GM12801 (cell line): Measurements from ENCODE around the gene KCNJ12.

ENCODE experiments used
- TF ChIP-seq, protein P1 (sequence below): IDR thresholded peaks from one replicate; pipeline ENCODE4 v1.5.1; 2011; ENCODE audit warnings: control low read depth; ENCODE audit not compliant: insufficient read length; ENCODE audit errors: extremely low read depth

Gene KCNJ12

DNA sequence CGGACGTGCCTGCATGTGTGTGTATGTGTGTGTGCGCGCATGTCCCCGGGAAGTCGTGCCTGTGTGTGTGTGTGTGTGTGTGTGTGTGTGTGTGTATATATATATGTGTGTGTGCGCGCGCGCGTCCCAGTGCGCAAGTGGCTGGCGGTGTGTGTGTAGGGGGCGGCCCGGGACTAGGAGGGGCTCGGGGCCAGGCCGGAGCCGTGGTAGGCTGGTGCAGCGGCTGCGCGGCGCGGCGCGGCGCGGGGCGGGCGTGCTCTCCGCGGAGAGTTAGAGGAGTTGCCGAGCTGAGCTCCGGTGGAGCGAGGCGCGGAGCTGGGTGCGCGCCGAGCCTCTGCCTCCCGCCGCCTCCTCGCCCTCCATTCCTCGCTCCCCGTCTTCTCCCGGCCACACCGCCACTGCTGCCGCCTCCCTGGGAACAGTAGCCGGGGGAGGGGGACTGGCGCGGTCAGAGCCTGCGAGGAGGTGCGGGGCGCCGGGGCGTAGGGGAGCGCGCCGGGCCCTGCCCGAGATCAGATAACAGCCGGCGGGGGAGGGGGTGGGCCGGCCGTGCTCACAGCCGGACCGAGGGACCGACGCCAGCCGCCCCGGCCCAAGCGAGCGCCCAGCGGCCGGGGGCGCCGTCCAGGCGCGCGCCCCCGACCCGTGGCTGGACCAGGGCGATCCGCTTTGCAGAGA is at the start of gene KCNJ12:
TSS of gene KCNJ12 (plus strand) at position 277 of the 678 bp plus-strand sequence. CDS start 38,986 bp downstream, outside the sequence.
- TF ChIP-seq, protein P1, sequence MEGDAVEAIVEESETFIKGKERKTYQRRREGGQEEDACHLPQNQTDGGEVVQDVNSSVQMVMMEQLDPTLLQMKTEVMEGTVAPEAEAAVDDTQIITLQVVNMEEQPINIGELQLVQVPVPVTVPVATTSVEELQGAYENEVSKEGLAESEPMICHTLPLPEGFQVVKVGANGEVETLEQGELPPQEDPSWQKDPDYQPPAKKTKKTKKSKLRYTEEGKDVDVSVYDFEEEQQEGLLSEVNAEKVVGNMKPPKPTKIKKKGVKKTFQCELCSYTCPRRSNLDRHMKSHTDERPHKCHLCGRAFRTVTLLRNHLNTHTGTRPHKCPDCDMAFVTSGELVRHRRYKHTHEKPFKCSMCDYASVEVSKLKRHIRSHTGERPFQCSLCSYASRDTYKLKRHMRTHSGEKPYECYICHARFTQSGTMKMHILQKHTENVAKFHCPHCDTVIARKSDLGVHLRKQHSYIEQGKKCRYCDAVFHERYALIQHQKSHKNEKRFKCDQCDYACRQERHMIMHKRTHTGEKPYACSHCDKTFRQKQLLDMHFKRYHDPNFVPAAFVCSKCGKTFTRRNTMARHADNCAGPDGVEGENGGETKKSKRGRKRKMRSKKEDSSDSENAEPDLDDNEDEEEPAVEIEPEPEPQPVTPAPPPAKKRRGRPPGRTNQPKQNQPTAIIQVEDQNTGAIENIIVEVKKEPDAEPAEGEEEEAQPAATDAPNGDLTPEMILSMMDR, result no peak

- TF ChIP-seq, protein P1, result no peak
Observed at GRCh38 chr17:21330436-21331160, 45.6 kb upstream of the KCNJ12 start.

DNA sequence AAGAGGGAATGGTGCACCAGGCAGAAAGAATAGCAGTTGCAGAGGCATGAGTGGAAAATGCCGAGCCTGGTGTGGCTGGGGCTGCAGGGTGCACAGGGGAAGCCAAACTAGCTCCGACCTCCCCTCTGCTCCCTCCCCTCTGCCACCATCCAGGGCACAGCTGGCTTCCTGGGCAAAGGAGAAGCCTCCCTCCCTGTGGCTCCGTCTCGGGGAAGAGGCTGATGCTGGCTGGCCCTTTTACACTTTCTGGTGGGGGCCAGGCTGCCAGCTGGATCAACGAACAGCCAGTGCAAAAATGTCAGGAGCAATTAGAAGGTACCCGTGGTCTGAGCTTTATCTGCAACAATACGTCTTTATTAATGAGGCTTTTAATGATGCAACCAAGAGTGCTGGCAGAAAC is 37.1 kb upstream of the KCNJ12 start:
- TF ChIP-seq, protein P1, result no peak

DNA sequence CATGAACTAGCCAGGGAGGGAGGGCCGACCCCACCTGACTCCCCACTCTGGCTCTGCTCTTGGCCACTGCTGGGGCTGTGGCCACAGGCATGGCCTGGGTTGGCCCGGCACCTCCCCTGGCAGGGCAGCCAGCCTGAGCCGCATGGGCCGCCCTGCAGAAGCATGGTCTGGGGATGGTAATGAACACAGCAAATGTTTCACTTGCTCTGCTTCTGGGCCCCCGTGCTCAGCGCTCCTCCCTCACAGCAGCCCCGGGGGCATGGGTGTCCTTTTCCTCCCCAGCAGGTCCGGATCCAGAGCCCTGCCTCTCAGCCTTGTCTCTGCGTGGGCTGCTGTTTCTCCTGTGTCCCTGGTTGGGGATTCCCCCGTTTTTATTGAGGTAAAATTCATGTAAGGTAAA is 30.9 kb upstream of the KCNJ12 start:
- TF ChIP-seq, protein P1, result no peak

DNA sequence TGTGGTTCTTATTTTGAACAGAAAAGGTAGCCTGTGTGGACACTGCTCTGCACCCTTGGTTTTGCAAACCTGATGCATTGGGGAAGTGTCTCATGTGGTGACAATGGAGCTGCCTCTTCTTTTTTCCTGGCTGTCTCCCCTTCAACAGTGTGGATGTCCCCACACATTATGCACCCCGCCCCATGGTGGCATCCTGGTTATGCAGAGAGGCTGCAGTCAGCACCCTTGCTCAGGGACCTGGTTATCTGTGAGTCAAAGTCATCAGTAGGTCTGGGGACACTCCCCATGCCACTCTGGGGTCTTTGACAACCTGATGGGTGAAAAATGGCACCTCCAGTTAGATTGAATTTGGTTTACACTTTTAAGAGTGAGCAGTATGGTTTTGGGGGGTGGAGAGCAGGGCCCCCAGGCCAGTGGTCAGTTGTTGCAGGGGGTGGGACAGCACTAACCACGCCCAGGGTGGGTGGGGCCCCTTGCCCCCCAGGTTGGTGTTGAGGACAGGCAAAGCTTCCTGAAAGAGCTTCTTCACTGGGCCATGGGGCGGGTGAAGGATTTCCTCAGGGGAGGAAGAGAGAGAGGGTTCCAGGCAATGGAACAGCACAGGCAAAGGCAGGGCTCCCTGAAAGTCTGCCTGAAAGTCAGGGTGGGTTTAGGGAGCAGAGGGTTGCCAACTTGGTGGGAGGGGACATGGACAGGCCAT is 24.6 kb upstream of the KCNJ12 start:
- TF ChIP-seq, protein P1, result no peak

DNA sequence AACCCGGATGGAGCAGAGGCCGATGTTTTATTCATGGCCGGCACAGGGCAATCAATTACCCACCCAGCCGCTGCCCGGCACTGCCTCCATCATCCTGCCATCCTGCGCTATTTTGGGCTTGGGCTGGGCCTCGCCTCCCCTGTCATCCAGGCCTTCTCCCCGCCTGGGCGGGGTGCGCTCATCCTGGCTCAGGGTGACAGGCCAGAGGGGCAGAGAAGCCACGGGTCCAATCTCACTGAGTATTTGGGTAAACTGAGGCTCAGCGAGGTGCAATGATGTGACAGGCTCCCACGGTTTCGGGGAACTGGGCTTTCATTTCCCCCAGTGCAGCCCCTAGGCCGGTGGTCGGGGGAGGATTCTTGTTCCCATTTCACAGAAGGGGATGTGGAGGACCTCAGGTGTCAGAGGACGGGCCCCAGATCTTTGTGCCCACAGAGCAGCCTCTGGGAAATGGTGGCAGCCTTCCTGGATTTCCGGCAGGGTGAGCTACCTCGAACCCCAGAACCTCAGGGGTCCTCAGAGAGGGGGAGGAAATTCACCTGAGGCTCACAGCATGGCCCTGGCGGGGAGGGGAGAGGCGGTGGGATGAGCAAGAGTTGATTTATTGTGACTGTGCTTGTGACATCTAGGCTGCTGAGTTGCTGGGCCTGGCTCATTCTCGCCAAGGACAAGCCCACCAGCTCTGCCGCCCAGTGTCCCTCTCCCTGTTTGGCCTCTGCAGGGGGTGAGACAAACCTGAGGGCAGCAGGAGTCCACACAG is 23.8 kb upstream of the KCNJ12 start:
- TF ChIP-seq, protein P1, result no peak

- TF ChIP-seq, protein P1, result no peak
Observed at GRCh38 chr17:21352981-21353265, 23.2 kb upstream of the KCNJ12 start.
